OCI-LY3 (cell line): ENCODE data around the gene RAB9A.

Source experiments
- H2AFZ ChIP-seq: fragments of 200-600, 300-600 bp; shearing (Covaris generic); 2 replicates; pipeline ENCODE4 v1.6.0; 2014; ENCODE audit warnings: antibody characterized with exemption, low read depth, low read length
- H3K27ac ChIP-seq: fragments of 200-600, 300-600 bp; sonication (generic); 2 replicates; pipeline ENCODE4 v1.5.1; 2014; ENCODE audit warnings: mild to moderate bottlenecking, low read length, moderate library complexity, mixed read lengths
- H3K27me3 ChIP-seq: fragments of 200-600, 300-600 bp; sonication (generic); 2 replicates; pipeline ENCODE4 v1.6.1; 2014; ENCODE audit warnings: low read depth, low read length, mixed read lengths
- H3K36me3 ChIP-seq: fragments of 200-600, 300-600 bp; sonication (generic); replicated peaks from 2 replicates; pipeline ENCODE3; 2014; ENCODE audit warnings: low read depth, low read length, mixed read lengths
- H3K4me1 ChIP-seq: fragments of 300-600, 200-600 bp; sonication (generic); 2 replicates; pipeline ENCODE4 v1.6.1; 2014; ENCODE audit warnings: low read length, mixed read lengths
- H3K4me2 ChIP-seq: fragments of 200-600, 300-600 bp; sonication (generic); 2 replicates; pipeline ENCODE4 v1.6.1; 2014; ENCODE audit warnings: low read length, mixed read lengths
- H3K4me3 ChIP-seq: fragments of 300-600, 200-600 bp; sonication (generic); 2 replicates; pipeline ENCODE4 v1.5.1; 2014; ENCODE audit warnings: antibody characterized with exemption, mild to moderate bottlenecking, low read length, moderate library complexity
- H3K79me2 ChIP-seq: fragments of 300-600, 200-600 bp; shearing (Covaris generic); 2 replicates; pipeline ENCODE4 v1.6.1; 2014; ENCODE audit warnings: mild to moderate bottlenecking, low read length, mixed read lengths
- H3K9ac ChIP-seq: fragments of 300-600, 200-600 bp; shearing (Covaris generic); 2 replicates; pipeline ENCODE4 v1.6.0; 2014; ENCODE audit warnings: mild to moderate bottlenecking, low read length, moderate library complexity
- H3K9me3 ChIP-seq: fragments of 200-600, 300-600 bp; shearing (Covaris generic); 2 replicates; pipeline ENCODE4 v1.6.1; 2014; ENCODE audit warnings: low read length, mixed read lengths; ENCODE audit not compliant: insufficient read depth
- H4K20me1 ChIP-seq: fragments of 200-600, 300-600 bp; sonication (generic); 2 replicates; pipeline ENCODE4 v1.6.1; 2016; ENCODE audit warnings: low read length, mixed read lengths; ENCODE audit not compliant: insufficient read depth
- EZH2phosphoT487 ChIP-seq: fragments of 200-600 bp; shearing (Covaris generic); IDR thresholded peaks from 2 replicates; pipeline ENCODE4 v1.6.1; 2018; ENCODE audit warnings: antibody characterized with exemption, mixed run types, low read depth
- TF ChIP-seq, protein P1 (sequence below): fragments of 200-600, 300-600 bp; sonication (generic); IDR thresholded peaks from 2 replicates; pipeline ENCODE4 v1.5.1; 2014; ENCODE audit warnings: antibody characterized with exemption, low read length, low read depth

Gene RAB9A

DNA sequence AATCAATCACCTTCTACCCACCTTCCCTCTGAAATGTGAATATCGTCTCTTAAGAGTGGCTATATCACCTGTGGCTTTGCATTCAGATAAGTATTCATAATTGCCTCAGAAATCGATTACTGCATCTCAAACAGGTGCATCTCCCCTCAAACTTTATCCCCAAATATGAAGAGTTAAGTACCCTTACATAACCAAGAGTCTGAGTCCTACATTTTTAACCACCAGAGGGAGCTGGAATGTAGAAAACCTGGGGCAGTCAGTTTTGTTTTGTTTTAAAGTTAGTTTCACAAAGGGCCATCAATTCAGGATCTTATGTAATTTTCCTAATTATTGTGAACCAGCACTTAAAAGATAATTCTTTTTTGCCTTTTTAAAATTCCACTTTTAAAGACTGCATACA is 30.3 kb upstream of the RAB9A start:
- Histone ChIP-seq H3K9ac (peak overlapping the region; percentile 15; the same call in 1 of the 2 replicates), H3K4me2 (peak overlapping the region; percentile 66), H2AFZ (0 out of 2 replicates have a peak overlapping the region, but pooled peaks have one; percentile 8), H3K27ac (peak overlapping the region; percentile 34), H3K27me3 (no peaks in the 10 kb centered on the region), H3K4me3 (peak overlapping the region; percentile 27; the same call in 1 of the 2 replicates), H3K36me3 (peaks cover 14% of the 10 kb centered on the region), H4K20me1 (no peaks in the 10 kb centered on the region), H3K79me2 (peaks cover 5% of the 10 kb centered on the region), H3K4me1 (peaks cover 11% of the 10 kb centered on the region), H3K9me3 (no peaks in the 10 kb centered on the region)
- TF ChIP-seq EZH2phosphoT487: no peak
- TF ChIP-seq, protein P1, sequence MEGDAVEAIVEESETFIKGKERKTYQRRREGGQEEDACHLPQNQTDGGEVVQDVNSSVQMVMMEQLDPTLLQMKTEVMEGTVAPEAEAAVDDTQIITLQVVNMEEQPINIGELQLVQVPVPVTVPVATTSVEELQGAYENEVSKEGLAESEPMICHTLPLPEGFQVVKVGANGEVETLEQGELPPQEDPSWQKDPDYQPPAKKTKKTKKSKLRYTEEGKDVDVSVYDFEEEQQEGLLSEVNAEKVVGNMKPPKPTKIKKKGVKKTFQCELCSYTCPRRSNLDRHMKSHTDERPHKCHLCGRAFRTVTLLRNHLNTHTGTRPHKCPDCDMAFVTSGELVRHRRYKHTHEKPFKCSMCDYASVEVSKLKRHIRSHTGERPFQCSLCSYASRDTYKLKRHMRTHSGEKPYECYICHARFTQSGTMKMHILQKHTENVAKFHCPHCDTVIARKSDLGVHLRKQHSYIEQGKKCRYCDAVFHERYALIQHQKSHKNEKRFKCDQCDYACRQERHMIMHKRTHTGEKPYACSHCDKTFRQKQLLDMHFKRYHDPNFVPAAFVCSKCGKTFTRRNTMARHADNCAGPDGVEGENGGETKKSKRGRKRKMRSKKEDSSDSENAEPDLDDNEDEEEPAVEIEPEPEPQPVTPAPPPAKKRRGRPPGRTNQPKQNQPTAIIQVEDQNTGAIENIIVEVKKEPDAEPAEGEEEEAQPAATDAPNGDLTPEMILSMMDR: peak; percentile 77

DNA sequence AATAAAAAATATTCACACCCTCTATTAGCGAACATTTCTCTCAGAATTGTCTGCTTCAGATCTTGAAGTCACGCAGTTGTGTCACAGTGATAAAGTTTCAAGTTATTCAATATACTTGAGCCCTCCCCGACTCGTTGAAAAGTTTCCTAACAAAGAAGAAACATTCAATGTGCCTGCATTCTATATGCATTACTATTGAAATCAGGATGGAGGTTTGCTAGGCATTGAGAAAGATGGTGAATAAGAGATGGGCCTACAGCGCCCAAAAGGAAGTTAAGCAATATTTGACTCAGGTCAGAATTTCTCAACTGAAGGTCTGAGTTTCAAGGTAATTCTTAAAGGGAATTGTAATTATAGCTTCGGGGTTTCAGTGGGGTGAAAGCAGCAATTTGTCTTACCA is 29.9 kb upstream of the RAB9A start:
- no peaks in the 10 kb centered on the region for H3K27me3 ChIP-seq
- no peaks in the 10 kb centered on the region for H3K9me3 ChIP-seq
- H3K4me1 ChIP-seq: peaks cover 11% of the 10 kb centered on the region
- H3K27ac ChIP-seq: peak overlapping the region; percentile 34
- peak overlapping the region; percentile 15; the same call in 1 of the 2 replicates for H3K9ac ChIP-seq
- peak overlapping the region; percentile 66 for H3K4me2 ChIP-seq
- H4K20me1 ChIP-seq: no peaks in the 10 kb centered on the region
- H3K36me3 ChIP-seq: peaks cover 14% of the 10 kb centered on the region
- peak overlapping the region; percentile 27; the same call in 1 of the 2 replicates for H3K4me3 ChIP-seq
- 0 out of 2 replicates have a peak overlapping the region, but pooled peaks have one; percentile 8 for H2AFZ ChIP-seq
- TF ChIP-seq EZH2phosphoT487: no peak
- TF ChIP-seq, protein P1: no peak
- H3K79me2 ChIP-seq: peaks cover 4% of the 10 kb centered on the region

DNA sequence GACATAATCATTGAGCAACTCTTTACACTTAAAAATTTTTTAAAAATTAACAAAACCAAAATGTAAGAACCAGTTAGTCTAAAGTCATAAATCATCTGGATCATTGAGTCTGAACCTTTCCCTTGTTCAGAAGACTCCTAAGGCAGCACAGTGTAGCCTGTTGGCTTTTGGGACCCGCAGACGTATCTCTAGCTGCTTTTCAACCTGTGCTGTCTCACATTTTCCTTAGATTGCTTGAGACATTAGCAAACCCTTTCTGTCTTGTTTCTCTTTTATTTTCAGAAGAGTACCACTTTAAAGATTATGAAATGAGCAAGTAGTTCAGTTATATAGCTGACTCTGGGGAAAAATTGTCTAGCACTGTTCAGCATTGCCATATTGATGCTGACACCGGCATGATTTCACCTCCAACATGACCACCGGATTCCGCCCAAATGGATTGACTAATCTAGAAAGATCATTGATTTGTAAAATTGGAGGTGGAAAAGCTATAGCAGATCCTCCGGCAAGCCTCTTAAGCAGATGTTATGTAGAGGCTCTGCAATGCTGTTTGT is 27.1 kb upstream of the RAB9A start:
- Histone ChIP-seq H3K27ac (no peak overlapping the region), H3K27me3 (no peaks in the 10 kb centered on the region), H3K4me3 (no peak overlapping the region), H3K36me3 (peaks cover 14% of the 10 kb centered on the region), H3K9ac (no peak overlapping the region), H4K20me1 (no peaks in the 10 kb centered on the region), H3K4me1 (peaks cover 6% of the 10 kb centered on the region), H2AFZ (no peak overlapping the region), H3K4me2 (no peak overlapping the region), H3K9me3 (no peaks in the 10 kb centered on the region), H3K79me2 (no peaks in the 10 kb centered on the region)
- TF ChIP-seq, protein P1: no peak
- TF ChIP-seq EZH2phosphoT487: no peak

DNA sequence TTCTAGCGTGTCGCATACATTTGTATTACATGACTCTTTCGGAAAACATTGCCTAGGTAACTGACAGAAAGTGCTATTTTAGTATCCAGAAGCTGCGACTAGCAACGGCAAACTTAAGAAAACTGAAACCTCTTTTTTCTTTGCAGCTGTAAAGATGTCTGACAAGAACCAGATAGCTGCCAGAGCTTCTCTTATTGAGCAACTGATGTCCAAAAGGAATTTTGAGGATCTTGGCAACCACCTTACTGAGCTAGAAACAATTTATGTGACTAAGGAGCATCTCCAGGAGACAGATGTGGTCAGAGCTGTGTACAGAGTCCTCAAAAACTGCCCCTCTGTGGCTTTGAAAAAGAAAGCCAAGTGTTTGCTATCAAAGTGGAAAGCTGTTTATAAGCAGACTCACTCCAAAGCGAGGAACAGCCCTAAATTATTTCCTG is 26.6 kb upstream of the RAB9A start:
- H3K9me3 ChIP-seq: no peaks in the 10 kb centered on the region
- peaks cover 6% of the 10 kb centered on the region for H3K4me1 ChIP-seq
- no peaks in the 10 kb centered on the region for H3K27me3 ChIP-seq
- H3K36me3 ChIP-seq: peaks cover 14% of the 10 kb centered on the region
- no peak overlapping the region for H3K9ac ChIP-seq
- H3K79me2 ChIP-seq: no peaks in the 10 kb centered on the region
- no peak overlapping the region for H3K27ac ChIP-seq
- no peak overlapping the region for H3K4me3 ChIP-seq
- TF ChIP-seq, protein P1: no peak
- TF ChIP-seq EZH2phosphoT487: no peak
- H3K4me2 ChIP-seq: no peak overlapping the region
- H4K20me1 ChIP-seq: no peaks in the 10 kb centered on the region
- H2AFZ ChIP-seq: no peak overlapping the region
